Fibroblast of lung (primary cell): ENCODE measurements around the gene REC8. TPM values are rescaled to one million over a fixed set of nuclear protein-coding genes. Genes with fewer than 3 reads are reported as not detected.
A peak's percentile ranks its signal among the peaks of the same experiment; 100 is the strongest.

Experiments
- DNase-seq, 2 donors: peaks; one replicate each; pipeline versions ENCODE4 v3.0.0 to v3.0.0-alpha.2; 2010; ENCODE audit warnings: low read depth in 2 of 2
- H2AFZ ChIP-seq: 2 replicates; pipeline ENCODE4 v1.5.1; 2012; ENCODE audit warnings: low read length, control low read depth, inconsistent platforms
- H3K27ac ChIP-seq: 2 replicates; pipeline ENCODE4 v1.5.1; 2011; ENCODE audit warnings: low read length, control low read depth; ENCODE audit not compliant: insufficient read depth
- H3K27me3 ChIP-seq: 2 replicates; pipeline ENCODE4 v1.5.1; 2011; ENCODE audit warnings: mild to moderate bottlenecking, low read length; ENCODE audit not compliant: control insufficient read depth, insufficient read depth
- H3K36me3 ChIP-seq: 2 replicates; pipeline ENCODE4 v1.5.1; 2011; ENCODE audit warnings: low read length; ENCODE audit not compliant: control insufficient read depth, insufficient read depth
- H3K4me1 ChIP-seq: 2 replicates; pipeline ENCODE4 v1.5.1; 2011; ENCODE audit warnings: low read length; ENCODE audit not compliant: control insufficient read depth, insufficient read depth; ENCODE audit errors: extremely low read depth
- H3K4me2 ChIP-seq: 2 replicates; pipeline ENCODE4 v1.5.1; 2011; ENCODE audit warnings: low read length, control low read depth; ENCODE audit not compliant: insufficient read depth; ENCODE audit errors: extremely low read depth
- H3K4me3 ChIP-seq, 4 experiments: fragments of 200-600 bp in 1 of 4; sonication (generic) in 1 of 4; replicated peaks in 1 of 4; 2 replicates each; pipeline ENCODE4 v1.5.1; 2011 to 2016; ENCODE audit warnings: low read length in 4 of 4, low read depth in 3 of 4, mild to moderate bottlenecking in 3 of 4, control low read depth in 2 of 4, inconsistent platforms in 1 of 4, mixed read lengths in 1 of 4; ENCODE audit not compliant: insufficient read depth in 1 of 4; ENCODE audit errors: control extremely low read depth in 1 of 4
- H3K79me2 ChIP-seq: 2 replicates; pipeline ENCODE4 v1.5.1; 2012; ENCODE audit warnings: mild to moderate bottlenecking, low read length, inconsistent platforms; ENCODE audit not compliant: control insufficient read depth, insufficient read depth
- H3K9ac ChIP-seq: 2 replicates; pipeline ENCODE4 v1.5.1; 2011; ENCODE audit warnings: mild to moderate bottlenecking, low read length, control low read depth; ENCODE audit not compliant: insufficient read depth
- H3K9me3 ChIP-seq: 2 replicates; pipeline ENCODE4 v1.5.1; 2012; ENCODE audit warnings: low read depth, low read length; ENCODE audit not compliant: control insufficient read depth, insufficient read depth
- H4K20me1 ChIP-seq: 2 replicates; pipeline ENCODE4 v1.5.1; 2011; ENCODE audit warnings: low read length; ENCODE audit not compliant: control insufficient read depth, insufficient read depth; ENCODE audit errors: extremely low read depth
- CTCF ChIP-seq, 2 donors: IDR thresholded peaks in 1 of 2; conservative IDR thresholded peaks in 1 of 2; 1 replicate in 1 of 2; 2 replicates in 1 of 2; pipeline ENCODE4 v1.5.1; 2011 to 2012; ENCODE audit warnings: low read length in 2 of 2, control low read depth in 1 of 2, inconsistent platforms in 1 of 2, low read depth in 1 of 2, mild to moderate bottlenecking in 1 of 2
- EZH2 ChIP-seq: IDR thresholded peaks from 2 replicates; pipeline ENCODE4 v1.5.1; 2012; ENCODE audit warnings: low read length, control low read depth, mild to moderate bottlenecking; ENCODE audit errors: missing control alignments
- polyA plus RNA-seq, 2 donors: library from polyadenylated mRNA; depleted of rRNA in 1 of 2; stranded (reverse) in 1 of 2; unstranded in 1 of 2; fragments of >200 nt; gene quantifications; 2 replicates each; pipeline ENCODE4 v1.2.1, GENCODE V29; 2011 to 2012; ENCODE audit warnings: missing spikeins in 1 of 2
- total RNA-seq: library from RNA; depleted of rRNA; stranded (reverse); fragments of >200 nt; gene quantifications from 2 replicates; pipeline ENCODE4 v1.2.1, GENCODE V29; 2014

REC8 gene
- total and polyA plus RNA-seq, 2 donors (not counting 1 experiment from before 2014, with no cell fraction given): 1.8 to 2.2 TPM

GRCh38 chr14:24136684-24137528, 35.0 kb upstream of the REC8 start:
- TF ChIP-seq CTCF (conservative IDR thresholded peaks at IDR 0.05 in 1 of 2, IDR thresholded peaks at IDR 0.05 in 1 of 2; ENCODE audit: low read depth in 1 of 2, low read length in 2 of 2) (no peak), EZH2 (no peak)
- Histone ChIP-seq H3K9ac (peak overlapping the region; percentile 89), H3K27me3 (no peaks in the 10 kb centered on the region), H3K79me2 (peaks cover 31% of the 10 kb centered on the region), H3K4me2 (peak overlapping the region; percentile 96), H3K36me3 (peaks cover 7% of the 10 kb centered on the region), H2AFZ (no peak overlapping the region), H3K27ac (peak overlapping the region; percentile 87), H3K4me3 (peak overlapping the region; percentile 69 to 90 (median 84)), H3K4me1 (peaks cover 6% of the 10 kb centered on the region), H3K9me3 (no peaks in the 10 kb centered on the region), H4K20me1 (no peaks in the 10 kb centered on the region)
- no peak for DNase-seq

GRCh38 chr14:24137529-24138395, 34.1 kb upstream of the REC8 start:
- H3K79me2 ChIP-seq: peaks cover 31% of the 10 kb centered on the region
- no peak overlapping the region for H3K27ac ChIP-seq

More at GRCh38 chr14:24137529-24138395, 34.1 kb upstream of the REC8 start:
- no peak overlapping the region for H3K4me2 ChIP-seq
- H2AFZ ChIP-seq: no peak overlapping the region
- H4K20me1 ChIP-seq: no peaks in the 10 kb centered on the region
- no peaks in the 10 kb centered on the region for H3K9me3 ChIP-seq
- no peaks in the 10 kb centered on the region for H3K27me3 ChIP-seq
- H3K4me3 ChIP-seq: peak overlapping the region in 1 of 4 experiments; percentile 90
- TF ChIP-seq EZH2 (no peak), CTCF (conservative IDR thresholded peaks at IDR 0.05 in 1 of 2, IDR thresholded peaks at IDR 0.05 in 1 of 2; ENCODE audit: low read depth in 1 of 2, low read length in 2 of 2) (no peak)
- peaks cover 7% of the 10 kb centered on the region for H3K36me3 ChIP-seq
- no peak for DNase-seq
- H3K4me1 ChIP-seq: peaks cover 7% of the 10 kb centered on the region
- H3K9ac ChIP-seq: no peak overlapping the region
